Tibial artery (tissue), 4 donors: ENCODE measurements around the gene DNAL4.

Experiments used
- DNase-seq, 2 donors: peaks; one replicate each; pipeline ENCODE4 v3.0.0-alpha.2; 2019
- H3K27ac ChIP-seq, 2 donors: fragments of 200-600 bp; sonication (generic) in 1 of 2; 1 replicate in 1 of 2; 2 replicates in 1 of 2; pipeline ENCODE4 v1.5.1; 2018 to 2019; ENCODE audit warnings: mild to moderate bottlenecking in 1 of 2
- H3K27me3 ChIP-seq, 2 donors: fragments of 200-600 bp; sonication (generic) in 1 of 2; one replicate each; pipeline versions ENCODE4 v1.5.1 to v1.6.0; 2016 to 2019
- H3K36me3 ChIP-seq, 3 donors: fragments of 200-600 bp; sonication (generic) in 2 of 3; one replicate each; pipeline ENCODE4 v1.5.1; 2016 to 2019; ENCODE audit warnings: mild to moderate bottlenecking in 2 of 3
- H3K4me1 ChIP-seq, 4 donors: fragments of 200-600 bp; sonication (generic) in 2 of 4; 1 replicate in 3 of 4; 2 replicates in 1 of 4; pipeline ENCODE4 v1.5.1; 2016 to 2019
- H3K4me3 ChIP-seq, 2 donors: fragments of 200-600 bp; sonication (generic) in 1 of 2; 1 replicate in 1 of 2; 2 replicates in 1 of 2; pipeline ENCODE4 v1.5.1; 2018 to 2019; ENCODE audit warnings: mild to moderate bottlenecking in 2 of 2
- H3K9me3 ChIP-seq, 3 donors: fragments of 200-600 bp; sonication (generic) in 1 of 3; one replicate each; pipeline ENCODE4 v1.5.1; 2016 to 2019
- CTCF ChIP-seq, 2 experiments: fragments of 200-600 bp in 1 of 2; fragments of 450-650 bp in 1 of 2; IDR thresholded peaks; one replicate each; pipeline ENCODE4 v1.5.1; 2017 to 2019; ENCODE audit warnings: antibody characterized with exemption in 2 of 2, mild to moderate bottlenecking in 1 of 2, moderate library complexity in 1 of 2
- intact Hi-C: fragments of 100-400 bp; cut with DNase I; formaldehyde crosslinking; loops from one replicate; pipeline ENCODE4 v1.15.0; 2023; ENCODE audit warnings: low total_unique reads

Gene DNAL4

GRCh38 chr22:38772623-38772873 is 21.4 kb downstream of the DNAL4 start:
- H3K4me1 ChIP-seq = peaks cover 0 to 5% (median 0%) of the 10 kb centered on the region in 4 donors
- H3K27ac ChIP-seq = no peak overlapping the region
- H3K36me3 ChIP-seq = peaks cover 0 to 6% (median 0%) of the 10 kb centered on the region in 3 donors
- no peak overlapping the region for H3K4me3 ChIP-seq
- peaks cover 0 to 2% of the 10 kb centered on the region in 2 donors for H3K27me3 ChIP-seq
- intact Hi-C loops = loop anchor here (10.0 kb wide), 1 partner anchor 352 kb away; no protein-coding TSS in a partner anchor
- no peak for DNase-seq
- no peaks in the 10 kb centered on the region for H3K9me3 ChIP-seq
- no peak for TF ChIP-seq CTCF (IDR thresholded peaks at IDR 0.05)

GRCh38 chr22:38770257-38770949 is 23.5 kb downstream of the DNAL4 start:
- Histone ChIP-seq H3K4me1 (peaks cover 0 to 10% (median 0%) of the 10 kb centered on the region in 4 donors), H3K9me3 (no peaks in the 10 kb centered on the region), H3K36me3 (no peaks in the 10 kb centered on the region), H3K27me3 (peaks cover 0 to 19% of the 10 kb centered on the region in 2 donors), H3K27ac (no peak overlapping the region), H3K4me3 (no peak overlapping the region)
- DNase-seq = no peak
- intact Hi-C loops = loop anchor here (10.0 kb wide), 1 partner anchor 354 kb away; no protein-coding TSS in a partner anchor
- TF ChIP-seq CTCF (IDR thresholded peaks at IDR 0.05) = no peak

- H3K27me3 ChIP-seq = peaks cover 0 to 22% of the 10 kb centered on the region in 2 donors
- DNase-seq = peak in 1 of 2 donors; percentile 63
- no peaks in the 10 kb centered on the region for H3K36me3 ChIP-seq
- intact Hi-C loops = loop anchor here (2.0 to 5.0 kb wide), 2 partner anchors 94 to 235 kb away; no protein-coding TSS in a partner anchor
- peaks cover 0 to 15% (median 5%) of the 10 kb centered on the region in 4 donors for H3K4me1 ChIP-seq
- no peak for TF ChIP-seq CTCF (IDR thresholded peaks at IDR 0.05)
- H3K4me3 ChIP-seq = no peak overlapping the region
- no peaks in the 10 kb centered on the region for H3K9me3 ChIP-seq
- H3K27ac ChIP-seq = no peak overlapping the region
Observed at GRCh38 chr22:38768036-38768435, 25.9 kb downstream of the DNAL4 start.

DNA sequence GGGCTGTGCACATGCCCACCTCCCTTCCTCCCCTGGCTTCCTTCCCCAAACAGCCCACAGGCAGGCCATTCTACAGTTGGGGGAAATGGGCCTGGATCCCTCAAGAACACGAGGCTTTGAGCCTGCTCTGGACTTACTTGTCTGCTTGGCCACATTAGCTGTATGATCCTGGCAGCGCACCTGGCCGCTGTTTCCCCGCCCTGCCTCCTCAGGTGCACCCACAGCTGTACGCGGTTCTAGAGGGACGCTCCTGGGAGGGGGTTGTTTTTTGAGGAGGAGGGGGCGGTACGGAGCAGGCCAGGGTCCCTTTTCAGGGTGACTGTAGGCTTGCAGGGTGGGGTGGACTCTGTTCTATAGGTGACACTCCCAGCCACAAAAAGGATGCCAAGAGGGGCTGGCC is 26.6 kb downstream of the DNAL4 start:
- Histone ChIP-seq H3K27me3 (peaks cover 0 to 28% of the 10 kb centered on the region in 2 donors), H3K4me3 (no peak overlapping the region), H3K9me3 (no peaks in the 10 kb centered on the region), H3K36me3 (no peaks in the 10 kb centered on the region), H3K4me1 (peaks cover 0 to 15% (median 5%) of the 10 kb centered on the region in 4 donors), H3K27ac (no peak overlapping the region)
- no peak for TF ChIP-seq CTCF (IDR thresholded peaks at IDR 0.05)
- intact Hi-C loops = loop anchor here (5.0 kb wide), 1 partner anchor 95 kb away; no protein-coding TSS in a partner anchor
- DNase-seq = peak in 1 of 2 donors; percentile 64

- Histone ChIP-seq H3K27ac (no peak overlapping the region), H3K4me1 (peaks cover 0 to 15% (median 5%) of the 10 kb centered on the region in 4 donors), H3K27me3 (peaks cover 0 to 31% of the 10 kb centered on the region in 2 donors), H3K4me3 (no peak overlapping the region), H3K36me3 (no peaks in the 10 kb centered on the region), H3K9me3 (no peaks in the 10 kb centered on the region)
- no peak for DNase-seq
- TF ChIP-seq CTCF (IDR thresholded peaks at IDR 0.05) = peak; percentile 26 to 54
- intact Hi-C loops = loop anchor here (5.0 kb wide), 1 partner anchor 96 kb away; no protein-coding TSS in a partner anchor
Observed at GRCh38 chr22:38766076-38766777, 27.7 kb downstream of the DNAL4 start.
